Measurements from ENCODE around the gene TMED5. TPM values are rescaled to one million over a fixed set of nuclear protein-coding genes. Genes with fewer than 3 reads are reported as not detected.

Gene TMED5
- total RNA-seq, 1 experiment from 2014 or later, result 66.4 TPM

DNA sequence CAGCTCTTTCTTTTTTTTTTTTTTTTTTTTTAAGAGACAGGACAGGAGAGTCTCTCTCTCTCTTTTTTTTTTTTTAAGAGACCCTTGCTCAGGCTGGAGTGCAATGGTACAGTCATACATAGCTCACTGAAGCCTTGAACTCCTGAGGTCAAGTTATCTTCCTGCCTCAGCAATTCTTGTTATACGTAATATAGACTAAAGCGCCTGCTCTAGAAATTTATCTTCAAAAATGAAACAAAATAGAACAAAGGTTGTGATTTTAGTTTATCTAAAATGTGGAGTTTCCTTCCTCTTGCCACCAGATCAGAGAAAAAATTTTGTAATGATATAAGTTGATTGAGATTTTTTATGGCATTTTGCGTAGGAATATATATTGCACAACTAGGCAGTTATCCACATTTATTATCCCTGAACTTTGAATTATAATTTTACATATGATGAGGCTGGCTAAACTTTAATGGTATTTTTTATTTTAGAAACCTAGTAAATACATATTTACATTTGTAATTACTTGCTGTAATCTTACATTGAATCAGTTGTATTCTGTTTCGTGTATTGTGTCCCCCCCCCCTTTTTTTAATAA, 56.9 kb downstream of the TMED5 start:
- H3K4me3 ChIP-seq (ENCODE audit: insufficient read depth, low read depth, low read length), result no peak overlapping the region
- peaks cover 3% of the 10 kb centered on the region for H3K36me3 ChIP-seq (replicated peaks; ENCODE audit: control insufficient read depth, insufficient read depth, low read length)
- no peaks in the 10 kb centered on the region for H3K27me3 ChIP-seq (ENCODE audit: control insufficient read depth, insufficient read depth, low read length)
- no peak for DNase-seq

DNA sequence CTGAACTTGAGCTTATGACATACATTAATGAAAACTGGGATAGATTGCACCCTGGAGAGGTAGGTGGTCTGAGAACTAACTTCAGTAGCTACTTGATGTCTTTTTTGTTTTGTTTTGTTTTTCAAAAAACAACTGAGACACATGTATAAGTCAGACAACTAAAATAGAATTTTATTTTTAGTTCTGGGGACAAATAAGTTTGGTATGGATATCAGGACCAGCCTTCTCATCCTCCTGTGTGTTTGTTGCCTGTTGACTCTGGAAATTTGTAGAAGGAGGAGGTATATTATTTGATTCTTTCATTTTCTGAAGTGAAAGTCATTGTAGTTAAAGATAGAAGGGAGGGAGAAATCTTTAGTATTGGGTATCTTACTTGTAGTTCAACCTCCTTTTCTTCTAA, 59.6 kb downstream of the TMED5 start:
- Histone ChIP-seq H3K36me3 (replicated peaks; ENCODE audit: control insufficient read depth, insufficient read depth, low read length) (peaks cover 10% of the 10 kb centered on the region), H3K27me3 (ENCODE audit: control insufficient read depth, insufficient read depth, low read length) (no peaks in the 10 kb centered on the region), H3K4me3 (ENCODE audit: insufficient read depth, low read depth, low read length) (no peak overlapping the region)
- DNase-seq, result no peak

GRCh38 chr1:93114391-93114790, 65.8 kb downstream of the TMED5 start:
- H3K4me3 ChIP-seq (ENCODE audit: insufficient read depth, low read depth, low read length), result no peak overlapping the region
- no peaks in the 10 kb centered on the region for H3K27me3 ChIP-seq (ENCODE audit: control insufficient read depth, insufficient read depth, low read length)
- DNase-seq, result no peak
- peaks cover 13% of the 10 kb centered on the region for H3K36me3 ChIP-seq (replicated peaks; ENCODE audit: control insufficient read depth, insufficient read depth, low read length)

GRCh38 chr1:93113127-93113526, 67.1 kb downstream of the TMED5 start:
- DNase-seq, result no peak
- H3K27me3 ChIP-seq (ENCODE audit: control insufficient read depth, insufficient read depth, low read length), result no peaks in the 10 kb centered on the region
- peaks cover 13% of the 10 kb centered on the region for H3K36me3 ChIP-seq (replicated peaks; ENCODE audit: control insufficient read depth, insufficient read depth, low read length)
- no peak overlapping the region for H3K4me3 ChIP-seq (ENCODE audit: insufficient read depth, low read depth, low read length)

DNA sequence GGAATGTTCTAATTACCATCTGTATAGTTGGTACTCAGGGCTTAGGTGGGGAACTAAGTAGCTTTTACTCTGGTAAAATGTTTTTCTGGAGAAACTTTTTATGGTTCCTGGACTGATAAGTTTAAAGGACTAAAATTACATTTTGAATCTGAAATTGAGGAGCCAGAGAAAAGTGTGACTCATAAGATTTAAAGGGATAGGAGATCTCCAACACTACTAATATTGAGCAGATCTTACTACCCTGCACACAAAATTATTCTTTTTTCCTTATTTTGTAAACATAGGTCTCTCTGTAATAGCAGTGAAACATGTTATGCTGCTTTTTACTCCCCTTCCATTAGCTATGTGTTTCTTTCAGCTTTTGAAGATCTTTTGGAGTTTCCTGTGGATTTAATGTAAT, 68.7 kb downstream of the TMED5 start:
- Histone ChIP-seq H3K4me3 (ENCODE audit: insufficient read depth, low read depth, low read length) (no peak overlapping the region), H3K36me3 (replicated peaks; ENCODE audit: control insufficient read depth, insufficient read depth, low read length) (peaks cover 7% of the 10 kb centered on the region), H3K27me3 (ENCODE audit: control insufficient read depth, insufficient read depth, low read length) (no peaks in the 10 kb centered on the region)
- no peak for DNase-seq

- Histone ChIP-seq H3K27me3 (ENCODE audit: control insufficient read depth, insufficient read depth, low read length) (no peaks in the 10 kb centered on the region), H3K36me3 (replicated peaks; ENCODE audit: control insufficient read depth, insufficient read depth, low read length) (peaks cover 4% of the 10 kb centered on the region), H3K4me3 (ENCODE audit: insufficient read depth, low read depth, low read length) (no peak overlapping the region)
- no peak for DNase-seq
Measured at GRCh38 chr1:93111065-93111464, 69.1 kb downstream of the TMED5 start.

- no peak for DNase-seq
- H3K4me3 ChIP-seq (ENCODE audit: insufficient read depth, low read depth, low read length), result no peak overlapping the region
- no peaks in the 10 kb centered on the region for H3K36me3 ChIP-seq (replicated peaks; ENCODE audit: control insufficient read depth, insufficient read depth, low read length)
- no peaks in the 10 kb centered on the region for H3K27me3 ChIP-seq (ENCODE audit: control insufficient read depth, insufficient read depth, low read length)
Measured at GRCh38 chr1:93109578-93109977, 70.6 kb downstream of the TMED5 start.

DNA sequence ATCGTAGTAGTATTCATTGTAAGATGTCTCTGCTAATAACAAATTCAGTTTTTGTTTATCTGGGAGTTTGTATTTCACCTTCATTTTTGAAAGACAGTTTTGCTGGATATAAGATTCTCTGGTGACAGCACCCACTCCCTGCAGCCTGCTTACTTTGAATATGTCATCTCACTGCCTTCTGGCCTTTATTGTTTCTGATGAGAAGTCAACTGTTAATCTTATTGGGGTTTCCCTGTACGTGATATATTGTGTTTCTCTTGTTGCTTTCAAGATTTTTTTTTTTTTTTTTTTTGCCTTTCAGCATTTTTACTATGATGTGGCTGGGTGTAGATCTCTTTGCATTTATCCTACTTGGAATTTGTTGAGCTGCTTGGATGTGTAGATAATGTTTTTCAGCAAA, 71.9 kb downstream of the TMED5 start:
- Histone ChIP-seq H3K36me3 (replicated peaks; ENCODE audit: control insufficient read depth, insufficient read depth, low read length) (no peaks in the 10 kb centered on the region), H3K27me3 (ENCODE audit: control insufficient read depth, insufficient read depth, low read length) (no peaks in the 10 kb centered on the region), H3K4me3 (ENCODE audit: insufficient read depth, low read depth, low read length) (no peak overlapping the region)
- no peak for DNase-seq

GRCh38 chr1:93107395-93107794, 72.8 kb downstream of the TMED5 start:
- no peak for DNase-seq
- no peaks in the 10 kb centered on the region for H3K27me3 ChIP-seq (ENCODE audit: control insufficient read depth, insufficient read depth, low read length)
- H3K36me3 ChIP-seq (replicated peaks; ENCODE audit: control insufficient read depth, insufficient read depth, low read length), result no peaks in the 10 kb centered on the region
- H3K4me3 ChIP-seq (ENCODE audit: insufficient read depth, low read depth, low read length), result no peak overlapping the region

DNA sequence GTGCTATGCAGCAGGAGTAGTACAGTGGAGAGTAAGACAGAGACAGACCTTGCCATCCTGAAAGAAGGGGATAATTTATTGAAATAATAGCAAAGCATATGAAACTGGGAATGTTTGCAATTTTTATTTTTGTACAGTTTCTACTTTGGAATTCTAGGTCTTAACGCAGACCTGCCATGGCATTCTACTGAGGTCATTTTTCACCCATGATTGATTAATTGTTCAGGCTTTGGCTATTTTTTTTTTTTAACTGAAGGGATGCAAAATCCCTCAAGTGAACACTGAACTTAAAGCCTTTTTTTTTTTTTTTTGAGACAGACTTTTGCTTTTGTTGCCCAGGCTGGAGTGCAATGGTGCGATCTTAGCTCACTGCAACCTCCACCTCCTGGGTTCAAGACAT, 74.0 kb downstream of the TMED5 start:
- no peak overlapping the region for H3K4me3 ChIP-seq (ENCODE audit: insufficient read depth, low read depth, low read length)
- H3K36me3 ChIP-seq (replicated peaks; ENCODE audit: control insufficient read depth, insufficient read depth, low read length), result no peaks in the 10 kb centered on the region
- H3K27me3 ChIP-seq (ENCODE audit: control insufficient read depth, insufficient read depth, low read length), result no peaks in the 10 kb centered on the region
- no peak for DNase-seq

- H3K27me3 ChIP-seq (ENCODE audit: control insufficient read depth, insufficient read depth, low read length), result no peaks in the 10 kb centered on the region
- DNase-seq, result no peak
- no peaks in the 10 kb centered on the region; the same call in 1 of the 2 replicates for H3K36me3 ChIP-seq (replicated peaks; ENCODE audit: control insufficient read depth, insufficient read depth, low read length)
- no peak overlapping the region for H3K4me3 ChIP-seq (ENCODE audit: insufficient read depth, low read depth, low read length)
Measured at GRCh38 chr1:93102142-93102541, 78.1 kb downstream of the TMED5 start.

Other genes starting within 250 kb of the TMED5 start
- gene DIPK1A, start 219.0 kb downstream of the TMED5 start, total RNA-seq (2014; rRNA removed; shearing (Covaris generic)), result 3.1 and 3.4 TPM in 2 replicates
- gene MTF2, start 101.1 kb downstream of the TMED5 start, total RNA-seq (2014; rRNA removed; shearing (Covaris generic)), result 106 and 117 TPM in 2 replicates
- 10.5 and 23.0 TPM in 2 replicates for gene CCDC18, start 311 bp upstream of the TMED5 start, total RNA-seq (2014; rRNA removed; shearing (Covaris generic))
- 106 and 117 TPM in 2 replicates for gene DR1, start 165.5 kb upstream of the TMED5 start, total RNA-seq (2014; rRNA removed; shearing (Covaris generic))